Subcutaneous abdominal adipose tissue (tissue), 5 donors: ENCODE measurements around the gene GLB1L3.
"Not testable (repeated sequence)": the region's sequence is repeated elsewhere in the genome, so short reads cannot be mapped to it uniquely, and the experiment has no call there.

Experiments used
- H3K27ac ChIP-seq: one replicate; pipeline ENCODE4 v1.7.0; 2013; ENCODE audit warnings: low read depth, mild to moderate bottlenecking, inconsistent platforms, low read length, moderate library complexity
- H3K27me3 ChIP-seq, 5 donors: one replicate each; pipeline ENCODE4 v1.7.0; 2013; ENCODE audit warnings: low read length in 5 of 5, inconsistent platforms in 1 of 5; ENCODE audit not compliant: control insufficient read depth in 5 of 5, insufficient read depth in 4 of 5
- H3K36me3 ChIP-seq, 5 donors: one replicate each; pipeline ENCODE4 v1.7.0; 2013; ENCODE audit warnings: low read length in 5 of 5; ENCODE audit not compliant: control insufficient read depth in 5 of 5, insufficient read depth in 5 of 5
- H3K4me1 ChIP-seq, 5 donors: one replicate each; pipeline ENCODE4 v1.7.0; 2013; ENCODE audit warnings: low read length in 5 of 5, mild to moderate bottlenecking in 3 of 5, moderate library complexity in 1 of 5; ENCODE audit not compliant: control insufficient read depth in 5 of 5, insufficient read depth in 5 of 5
- H3K4me3 ChIP-seq, 5 donors: one replicate each; pipeline ENCODE4 v1.7.0; 2013; ENCODE audit warnings: low read length in 5 of 5, low read depth in 1 of 5
- H3K9ac ChIP-seq, 5 donors: one replicate each; pipeline ENCODE4 v1.7.0; 2013; ENCODE audit warnings: low read length in 5 of 5, mild to moderate bottlenecking in 4 of 5, moderate library complexity in 3 of 5
- H3K9me3 ChIP-seq, 5 donors: one replicate each; pipeline ENCODE4 v1.7.0; 2013; ENCODE audit warnings: low read length in 5 of 5; ENCODE audit not compliant: control insufficient read depth in 5 of 5
- donor health status: healthy.
- donor health status: healthy.
- donor health status: healthy.
- donor health status: healthy.
- donor health status: healthy.

The GLB1L3 gene

DNA sequence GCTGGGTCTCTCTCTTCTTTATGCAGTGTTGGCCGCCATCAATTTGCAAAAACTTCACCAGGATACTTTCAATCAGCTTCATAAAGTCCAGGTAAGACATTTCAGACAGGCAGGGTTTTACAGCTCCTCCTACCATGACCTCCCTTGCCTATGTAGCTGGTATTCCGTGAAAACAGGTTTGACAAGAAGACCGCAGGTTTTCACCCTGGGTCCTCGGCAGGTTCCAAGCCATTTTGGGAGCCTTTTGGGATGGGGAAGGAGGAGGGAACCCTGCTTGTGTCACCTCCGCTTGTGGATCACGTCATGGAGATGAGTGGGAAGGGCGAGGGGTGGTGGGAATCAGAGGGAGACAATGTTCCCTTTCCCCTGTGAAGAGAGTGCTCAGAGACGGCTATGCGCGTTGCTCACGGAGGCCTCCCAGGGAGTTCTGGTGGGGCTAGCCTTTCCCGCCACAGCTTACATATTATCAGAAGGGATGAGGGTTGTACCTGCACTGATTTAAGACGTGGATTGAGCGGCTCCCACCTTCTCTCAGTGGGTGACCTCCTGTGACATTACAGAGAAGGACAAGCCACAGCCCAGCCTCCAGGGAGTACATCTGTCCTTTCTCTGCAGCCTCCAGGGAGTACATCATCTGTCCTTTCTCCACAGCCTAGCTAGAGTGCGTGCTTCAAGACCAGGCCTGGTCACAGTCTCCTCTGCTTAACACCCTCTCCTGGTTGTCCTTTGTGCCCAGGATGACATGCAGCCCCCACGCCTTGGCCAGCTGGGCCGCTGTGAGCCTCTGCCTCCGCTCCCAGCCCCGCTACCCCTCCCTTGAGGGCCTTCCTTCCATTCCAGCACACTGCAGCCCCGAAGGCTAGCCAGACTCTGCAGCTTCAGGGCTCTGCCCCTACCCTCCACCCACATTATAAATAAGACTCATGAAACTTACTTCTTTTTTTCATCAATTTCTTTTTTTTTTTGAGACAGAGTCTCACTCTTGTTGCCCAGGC is 17.2 kb downstream of the GLB1L3 start:
- H3K9ac ChIP-seq, result no peak overlapping the region
- H3K4me3 ChIP-seq, result no peak overlapping the region
- H3K4me1 ChIP-seq, result peaks cover 2 to 6% (median 5%) of the 10 kb centered on the region in 5 donors
- H3K36me3 ChIP-seq, result no peaks in the 10 kb centered on the region
- peaks cover 0 to 6% (median 2%) of the 10 kb centered on the region in 5 donors for H3K27me3 ChIP-seq
- no peaks in the 10 kb centered on the region for H3K9me3 ChIP-seq
- no peak overlapping the region for H3K27ac ChIP-seq

GRCh38 chr11:134294664-134295063 is 18.5 kb downstream of the GLB1L3 start:
- H3K27ac ChIP-seq, result no peak overlapping the region
- no peak overlapping the region for H3K9ac ChIP-seq
- H3K9me3 ChIP-seq, result no peaks in the 10 kb centered on the region
- H3K4me3 ChIP-seq, result no peak overlapping the region
- peaks cover 2 to 5% (median 4%) of the 10 kb centered on the region in 5 donors for H3K4me1 ChIP-seq
- H3K27me3 ChIP-seq, result peaks cover 0 to 6% (median 2%) of the 10 kb centered on the region in 5 donors
- H3K36me3 ChIP-seq, result no peaks in the 10 kb centered on the region

GRCh38 chr11:134312223-134312622 is 36.0 kb downstream of the GLB1L3 start:
- Histone ChIP-seq H3K27me3 (peaks cover 0 to 11% (median 0%) of the 10 kb centered on the region in 5 donors), H3K9ac (no peak overlapping the region), H3K4me3 (no peak overlapping the region), H3K36me3 (no peaks in the 10 kb centered on the region), H3K27ac (no peak overlapping the region), H3K9me3 (peaks cover 0 to 7% (median 6%) of the 10 kb centered on the region in 5 donors), H3K4me1 (no peaks in the 10 kb centered on the region)

DNA sequence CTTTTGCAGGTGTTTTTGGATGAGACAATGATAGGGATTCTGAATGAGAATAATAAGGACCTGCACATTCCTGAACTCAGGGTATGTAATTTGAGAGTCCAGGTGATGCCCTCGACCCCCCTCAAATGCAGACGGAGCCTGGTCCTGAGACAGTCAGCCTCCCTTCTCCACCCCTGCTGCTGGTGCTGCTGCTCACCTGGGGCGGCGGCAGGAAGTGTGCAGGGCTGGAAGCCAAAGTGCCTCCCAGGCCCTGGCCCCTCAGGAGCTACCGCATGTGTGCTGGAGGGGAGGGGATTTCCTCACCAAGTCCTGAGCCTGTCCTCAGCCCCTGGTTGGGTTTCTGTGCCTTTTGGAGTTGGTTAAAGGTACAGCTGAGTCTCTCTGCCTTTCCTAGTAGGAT is 36.6 kb downstream of the GLB1L3 start:
- peaks cover 0 to 10% (median 6%) of the 10 kb centered on the region in 5 donors for H3K9me3 ChIP-seq
- H3K36me3 ChIP-seq, result no peaks in the 10 kb centered on the region
- H3K27ac ChIP-seq, result no peak overlapping the region
- H3K9ac ChIP-seq, result no peak overlapping the region
- H3K4me3 ChIP-seq, result no peak overlapping the region
- no peaks in the 10 kb centered on the region for H3K4me1 ChIP-seq
- H3K27me3 ChIP-seq, result peaks cover 0 to 11% (median 0%) of the 10 kb centered on the region in 5 donors

- no peak overlapping the region for H3K9ac ChIP-seq
- no peak overlapping the region for H3K4me3 ChIP-seq
- H3K9me3 ChIP-seq, result peaks cover 0 to 11% (median 6%) of the 10 kb centered on the region in 5 donors
- no peak overlapping the region for H3K27ac ChIP-seq
- H3K4me1 ChIP-seq, result no peaks in the 10 kb centered on the region
- peaks cover 0 to 11% (median 0%) of the 10 kb centered on the region in 5 donors for H3K27me3 ChIP-seq
- H3K36me3 ChIP-seq, result no peaks in the 10 kb centered on the region
These were observed 37.2 kb downstream of the GLB1L3 start for GRCh38 chr11:134313379-134313778.

- Histone ChIP-seq H3K4me3 (no peak overlapping the region), H3K9me3 (peaks cover 0 to 14% (median 6%) of the 10 kb centered on the region in 5 donors), H3K27ac (no peak overlapping the region), H3K4me1 (no peaks in the 10 kb centered on the region), H3K36me3 (no peaks in the 10 kb centered on the region), H3K9ac (no peak overlapping the region), H3K27me3 (peaks cover 0 to 11% (median 0%) of the 10 kb centered on the region in 5 donors)
These were observed 37.8 kb downstream of the GLB1L3 start for GRCh38 chr11:134313821-134314607.

DNA sequence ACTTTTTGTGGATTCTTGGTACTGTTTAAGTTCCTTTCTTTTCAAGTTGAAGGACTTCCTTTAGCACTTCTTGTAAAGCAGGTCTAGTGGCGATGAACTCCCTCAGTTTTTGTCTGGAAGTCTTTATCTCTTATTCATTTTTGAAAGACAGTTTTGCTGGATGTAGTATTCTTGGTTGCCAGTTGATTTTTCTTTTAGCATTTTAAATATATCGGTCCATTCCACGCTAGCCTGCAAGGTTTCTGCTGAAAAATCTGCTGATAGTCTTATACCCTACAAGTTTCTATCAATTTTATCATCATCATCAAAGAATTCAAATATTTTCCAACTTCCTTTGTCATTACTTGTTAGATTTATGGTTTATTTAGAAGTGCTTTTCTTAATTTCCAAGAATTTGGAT is 40.9 kb downstream of the GLB1L3 start:
- Histone ChIP-seq H3K27ac (no peak overlapping the region), H3K27me3 (peaks cover 0 to 5% (median 0%) of the 10 kb centered on the region in 5 donors), H3K36me3 (no peaks in the 10 kb centered on the region), H3K9ac (no peak overlapping the region), H3K9me3 (peaks cover 0 to 14% (median 6%) of the 10 kb centered on the region in 5 donors), H3K4me3 (no peak overlapping the region), H3K4me1 (no peaks in the 10 kb centered on the region)

DNA sequence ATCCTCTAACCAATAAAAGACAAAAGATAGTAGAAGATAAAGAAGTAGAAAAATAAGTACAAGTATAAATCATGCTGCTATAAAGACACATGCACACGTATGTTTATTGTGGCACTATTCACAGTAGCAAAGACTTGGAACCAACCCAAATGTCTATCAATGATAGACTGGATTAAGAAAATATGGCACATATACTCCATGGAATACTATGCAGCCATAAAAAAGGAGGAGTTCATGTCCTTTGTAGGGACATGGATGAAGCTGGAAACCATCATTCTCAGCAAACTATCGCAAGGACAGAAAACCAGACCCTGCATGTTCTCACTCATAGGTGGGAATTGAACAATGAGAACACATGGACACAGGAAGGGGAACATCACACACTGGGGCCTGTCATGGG is 45.2 kb downstream of the GLB1L3 start:
- not testable (repeated sequence) for H3K4me3 ChIP-seq, H3K4me1 ChIP-seq, H3K27ac ChIP-seq, H3K36me3 ChIP-seq, H3K27me3 ChIP-seq, H3K9ac ChIP-seq
- H3K9me3 ChIP-seq, result peaks cover 4 to 14% (median 5%) of the 10 kb centered on the region in 5 donors

GRCh38 chr11:134322553-134322952 is 46.4 kb downstream of the GLB1L3 start:
- Histone ChIP-seq H3K27me3 (peaks cover 0 to 7% (median 0%) of the 10 kb centered on the region in 5 donors), H3K4me3 (no peak overlapping the region), H3K4me1 (no peaks in the 10 kb centered on the region), H3K36me3 (no peaks in the 10 kb centered on the region), H3K27ac (no peak overlapping the region), H3K9ac (no peak overlapping the region), H3K9me3 (peaks cover 0 to 6% (median 4%) of the 10 kb centered on the region in 5 donors)
